Hematopoietic multipotent progenitor cell treated with erythropoietin and hydrocortisone succinate and interleukin-3 and kit ligand, for 15 days (in vitro differentiated cells): ENCODE results near the gene ADARB2.
"Not testable (repeated sequence)": the region's sequence is repeated elsewhere in the genome, so short reads cannot be mapped to it uniquely, and the experiment has no call there.

Source experiments
- DNase-seq: peaks from one replicate; pipeline ENCODE4 v3.0.0-alpha.2; 2015; ENCODE audit warnings: low spot score

Gene ADARB2

DNA sequence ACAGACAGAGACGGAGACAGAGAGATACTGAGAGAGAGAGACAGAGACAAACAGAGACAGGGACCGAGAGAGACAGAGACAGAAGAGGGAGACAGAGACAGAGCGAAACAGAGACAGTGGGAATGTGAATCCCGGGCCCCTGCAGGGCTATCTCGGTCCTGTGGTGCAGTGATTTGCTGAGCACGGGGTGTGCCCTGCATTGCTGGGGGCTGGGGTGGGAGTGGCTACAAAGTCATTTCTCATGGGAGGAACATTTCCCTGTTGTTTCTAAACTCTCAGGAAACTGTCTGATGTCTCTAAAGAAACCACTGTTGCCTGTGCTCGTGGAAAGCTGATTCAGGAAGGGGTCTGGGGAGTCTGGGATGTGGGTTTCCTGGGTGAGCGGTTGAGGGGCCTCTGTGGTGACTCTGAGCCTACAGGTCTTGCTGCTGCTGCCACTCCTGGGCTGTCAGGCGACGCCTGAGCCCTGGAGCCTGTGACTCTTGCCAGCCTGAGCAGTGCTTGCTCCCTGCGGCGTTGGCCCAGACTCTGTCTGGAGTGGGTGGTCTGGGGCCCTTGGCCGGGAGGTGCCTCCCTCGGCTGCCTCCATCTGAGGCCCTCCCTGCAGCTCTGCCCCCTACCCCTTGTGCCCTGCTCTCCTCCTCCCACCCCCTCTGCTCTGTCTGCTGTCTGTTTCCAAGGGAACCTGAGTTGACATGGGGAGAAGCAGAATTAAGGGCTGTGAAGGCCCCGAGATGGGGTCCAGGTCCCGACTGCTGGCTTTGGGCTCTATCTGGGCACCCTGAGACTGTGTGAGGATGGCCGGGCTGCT lies 389.2 kb downstream of the ADARB2 start:
- no peak for DNase-seq

DNA sequence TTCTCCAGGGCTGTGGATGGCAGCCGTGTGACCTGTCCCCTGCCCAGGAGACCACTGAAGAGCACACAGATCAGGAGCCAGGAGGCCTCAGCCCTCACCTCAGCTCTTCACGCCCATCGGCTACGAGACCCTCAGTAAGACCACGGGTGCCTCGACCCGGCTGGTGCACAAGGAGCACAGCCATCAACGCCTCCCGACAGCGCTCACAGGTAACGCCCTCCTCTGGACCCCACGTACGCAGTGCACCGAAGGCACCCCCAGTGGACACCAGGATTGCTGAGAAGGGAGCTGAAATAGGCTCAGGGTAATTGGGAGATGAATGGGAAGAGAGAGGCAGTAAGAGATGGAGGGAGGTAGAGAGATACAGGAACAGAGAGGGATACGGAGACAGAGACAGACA lies 389.8 kb downstream of the ADARB2 start:
- DNase-seq: no peak

DNA sequence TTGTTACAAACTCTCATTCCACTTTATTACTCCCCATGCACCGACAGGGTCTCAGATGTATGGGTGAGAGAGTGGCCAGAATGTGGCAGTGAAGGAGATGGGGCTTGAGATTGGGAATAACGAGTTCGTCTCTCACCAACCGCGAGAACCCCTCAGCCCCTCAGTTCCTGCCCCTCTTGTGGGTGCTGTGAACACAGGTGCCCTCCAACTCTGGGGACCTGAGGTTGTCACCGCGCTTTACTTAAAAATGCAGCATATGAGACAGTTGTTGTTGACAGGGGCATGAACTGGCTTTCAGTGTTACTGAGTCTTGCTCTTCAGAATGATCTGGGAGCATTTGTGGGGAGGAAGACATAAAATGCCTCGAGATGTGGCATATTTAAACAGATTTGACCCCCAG lies 391.1 kb downstream of the ADARB2 start:
- no peak for DNase-seq

DNA sequence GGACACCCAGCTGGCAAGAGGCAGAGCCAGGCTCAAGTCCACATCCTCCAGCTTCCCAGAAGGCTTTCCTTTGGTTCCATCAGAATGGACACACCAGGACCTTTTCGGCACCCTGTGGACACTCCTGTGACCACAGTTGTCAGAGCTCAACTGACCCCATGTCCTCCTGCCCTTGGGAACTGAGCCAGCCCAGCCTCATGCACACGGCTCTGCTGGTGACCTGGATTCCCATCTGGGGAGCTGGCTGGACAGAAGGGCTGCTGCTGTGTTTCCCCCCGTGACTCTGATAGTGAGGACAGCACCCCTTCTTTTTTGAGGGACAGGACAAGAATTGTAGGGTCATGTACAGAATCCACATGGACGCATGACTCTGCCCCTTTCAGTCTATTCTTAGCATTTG lies 392.0 kb downstream of the ADARB2 start:
- DNase-seq: no peak

DNA sequence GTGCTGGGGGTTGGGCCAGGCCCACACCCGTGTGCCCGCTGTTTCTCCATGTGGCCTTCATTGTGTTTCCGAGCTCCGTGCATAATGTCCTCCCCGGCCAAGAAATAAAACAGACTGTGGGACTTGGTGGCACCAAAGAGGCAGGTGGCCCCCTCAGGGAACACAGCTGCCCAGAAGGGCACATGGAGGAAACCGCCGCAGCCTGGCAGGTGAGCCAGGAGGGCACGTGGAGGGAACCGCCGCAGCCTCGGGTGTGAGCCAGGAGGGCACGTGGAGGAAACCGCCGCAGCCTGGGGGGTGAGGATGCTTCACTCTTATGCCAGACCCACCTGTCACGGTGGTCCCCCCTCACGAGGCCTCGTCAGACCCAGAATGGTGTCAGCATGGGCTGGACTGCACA lies 392.5 kb downstream of the ADARB2 start:
- no peak for DNase-seq

DNA sequence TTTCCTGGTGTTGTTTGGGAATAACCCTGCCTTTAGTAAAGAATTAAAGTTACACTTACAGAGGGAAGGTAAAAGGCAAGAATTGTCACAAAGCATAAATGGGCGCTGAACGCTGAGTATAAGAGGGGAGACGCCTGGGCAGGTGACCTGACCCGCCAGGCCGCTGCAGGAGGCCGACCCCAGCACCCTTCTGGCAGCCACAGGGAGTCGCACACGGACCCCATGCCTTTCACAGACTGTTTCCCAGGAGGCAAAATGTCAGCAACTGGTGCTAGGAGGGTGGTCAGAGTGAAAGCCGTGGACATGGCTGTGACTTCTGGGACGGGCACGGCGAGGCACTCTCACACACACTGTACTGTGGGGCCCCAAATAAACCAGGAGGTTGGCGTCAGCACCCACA lies 392.9 kb downstream of the ADARB2 start:
- DNase-seq: no peak

DNA sequence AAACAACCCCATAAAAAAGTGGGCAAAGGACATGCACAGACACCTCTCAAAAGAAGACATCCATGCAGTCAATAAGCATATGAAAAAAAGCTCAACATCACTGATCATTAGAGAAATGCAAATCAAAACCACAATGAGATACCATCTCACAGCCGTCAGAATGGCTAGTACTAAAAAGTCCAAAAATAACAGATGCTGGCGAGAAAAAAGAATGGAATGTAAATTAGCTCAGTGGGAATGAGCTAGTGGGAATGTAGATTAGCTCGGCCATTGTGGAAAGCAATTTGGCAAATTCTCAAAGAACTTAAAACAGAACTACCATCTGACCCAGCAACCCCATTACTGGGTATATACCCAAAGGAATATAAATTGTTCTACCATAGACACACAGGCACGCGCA lies 394.1 kb downstream of the ADARB2 start:
- no peak for DNase-seq

DNA sequence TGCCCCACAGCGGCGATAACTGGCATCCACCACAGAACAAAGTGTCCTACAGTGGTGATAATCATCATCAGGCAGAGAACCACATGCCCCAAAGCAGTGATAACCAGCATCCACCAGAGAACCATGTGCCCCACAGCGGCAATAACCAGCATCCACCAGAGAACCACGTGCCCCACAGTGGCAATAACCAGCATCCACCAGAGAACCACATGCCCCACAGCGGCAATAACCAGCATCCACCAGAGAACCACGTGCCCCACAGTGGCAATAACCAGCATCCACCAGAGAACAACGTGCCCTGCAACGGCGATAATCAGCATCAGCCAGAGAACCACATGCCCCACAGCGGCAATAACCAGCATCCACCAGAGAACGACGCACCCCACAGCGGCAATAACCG lies 396.3 kb downstream of the ADARB2 start:
- DNase-seq: not testable (repeated sequence)

DNA sequence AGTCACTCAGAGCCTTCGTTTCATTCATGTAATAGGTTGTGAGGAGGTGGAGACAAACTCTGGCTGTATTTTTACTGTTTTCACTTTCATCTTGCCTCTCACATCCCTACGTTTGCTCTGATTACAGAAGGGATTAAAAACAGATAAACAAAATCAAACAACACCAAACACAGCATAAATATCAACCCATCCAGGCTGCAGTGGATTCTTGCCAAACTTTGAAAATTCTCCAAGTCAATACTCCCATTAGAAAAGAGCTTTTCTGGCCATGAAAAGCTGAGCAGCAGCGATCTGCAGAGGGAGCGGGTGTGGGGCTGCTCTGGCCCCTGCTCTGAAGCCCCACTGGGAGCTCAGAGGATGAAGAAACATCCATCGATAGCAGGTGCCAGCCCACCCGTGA lies 397.9 kb downstream of the ADARB2 start:
- no peak for DNase-seq

DNA sequence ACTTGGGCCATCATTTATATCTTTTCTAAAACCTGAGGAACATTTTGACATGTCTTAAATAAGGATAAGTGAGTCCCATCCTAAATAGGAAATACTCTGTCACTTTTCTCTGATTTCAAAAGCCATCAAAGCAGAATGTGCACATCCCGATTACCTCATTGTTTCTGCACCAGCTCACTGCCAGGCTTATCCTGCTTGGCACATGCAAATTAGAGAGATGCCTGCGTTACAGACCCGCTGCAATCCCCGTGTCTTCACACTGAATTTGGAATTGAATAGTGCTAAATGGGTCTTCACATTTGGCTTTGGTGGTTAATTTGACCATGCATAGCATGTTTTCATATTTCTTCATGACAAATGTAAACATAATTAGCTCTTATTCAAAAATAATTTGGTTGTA lies 401.7 kb downstream of the ADARB2 start:
- DNase-seq: no peak

DNA sequence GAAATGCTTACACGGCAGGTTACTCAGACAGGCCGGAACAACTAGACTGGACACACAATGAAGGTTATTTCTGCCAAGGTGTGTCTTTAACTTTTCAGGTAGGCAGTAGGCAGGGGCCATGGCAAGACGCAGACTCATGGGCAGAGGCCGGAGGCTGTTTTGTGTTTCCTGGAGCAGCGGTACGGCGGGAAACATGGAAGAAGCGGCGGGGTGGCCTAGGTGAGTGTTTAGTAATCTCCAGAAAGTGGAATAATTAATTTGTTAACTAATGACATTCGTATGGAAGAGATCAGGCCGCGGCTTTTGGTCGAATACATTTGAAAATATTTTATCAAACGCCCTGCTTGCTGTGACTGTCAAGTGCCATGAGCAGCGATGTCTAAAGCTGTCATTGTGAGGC lies 403.3 kb downstream of the ADARB2 start:
- no peak for DNase-seq

DNA sequence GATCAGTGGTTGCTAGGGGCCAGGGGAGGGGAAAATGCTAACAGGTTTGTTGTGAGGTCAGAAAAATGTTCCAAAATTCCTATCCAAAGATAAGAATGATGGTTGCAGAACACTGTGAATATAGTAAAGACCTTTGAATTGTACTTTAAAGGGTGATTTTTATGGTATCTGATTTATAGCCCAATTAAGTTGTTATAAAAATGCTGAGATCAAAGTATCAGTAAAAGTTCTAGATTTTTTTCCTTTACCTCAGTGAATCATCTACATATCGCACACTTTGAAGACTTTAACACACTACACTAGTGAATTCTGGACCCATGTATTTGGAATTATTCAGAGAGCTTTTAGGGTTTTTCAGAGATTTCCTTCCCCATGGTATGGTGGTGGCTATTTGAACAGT lies 405.8 kb downstream of the ADARB2 start:
- DNase-seq: no peak

DNA sequence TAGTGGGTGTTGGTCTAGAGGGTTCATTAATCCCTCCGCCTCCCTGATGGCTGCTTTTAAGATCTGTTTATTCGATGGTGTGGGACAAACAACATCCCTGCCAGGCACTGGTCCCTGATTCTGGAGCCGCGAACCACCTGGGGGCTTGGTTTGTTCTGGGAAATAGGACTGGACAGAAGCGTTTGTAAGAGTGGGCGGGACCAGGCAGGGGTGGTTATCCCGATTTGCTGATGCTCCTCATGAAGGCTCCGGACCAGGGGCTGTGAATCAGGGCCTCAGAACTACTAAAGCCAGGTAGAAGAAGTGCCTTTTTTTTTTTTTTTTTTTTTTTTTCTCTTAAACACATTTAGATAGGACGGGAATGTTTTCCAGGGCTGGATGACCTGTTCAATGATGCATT lies 407.7 kb downstream of the ADARB2 start:
- no peak for DNase-seq

DNA sequence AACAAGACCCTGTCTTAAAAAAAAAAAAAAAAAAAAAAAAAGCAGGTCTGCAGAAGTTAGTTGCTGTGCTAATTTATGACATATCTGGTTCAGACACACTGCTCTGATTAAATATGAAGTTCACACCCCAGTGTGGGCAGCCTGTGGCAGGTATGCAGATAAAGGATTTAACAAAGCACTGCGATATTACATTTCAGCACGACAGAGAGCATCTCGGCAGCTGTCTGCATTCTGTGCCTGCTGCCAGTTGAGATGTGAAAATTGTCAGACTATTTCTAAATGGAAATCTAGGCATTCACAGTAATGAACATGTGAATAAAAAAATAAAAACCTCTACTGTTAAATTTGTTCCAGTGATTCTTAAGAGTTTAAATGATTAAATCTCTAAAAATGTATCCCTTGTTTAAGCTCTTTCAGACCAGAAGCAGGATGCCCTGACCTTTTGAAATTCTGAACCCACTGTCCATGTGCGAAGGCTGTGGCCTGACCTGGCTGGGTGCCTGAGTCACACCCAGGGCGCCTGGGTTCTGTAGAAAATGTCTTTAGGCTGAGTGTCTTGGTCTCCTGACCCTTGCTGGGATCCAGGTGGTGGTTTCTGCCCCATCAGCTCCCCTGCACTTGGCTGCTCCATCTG lies 408.2 kb downstream of the ADARB2 start:
- DNase-seq: no peak

DNA sequence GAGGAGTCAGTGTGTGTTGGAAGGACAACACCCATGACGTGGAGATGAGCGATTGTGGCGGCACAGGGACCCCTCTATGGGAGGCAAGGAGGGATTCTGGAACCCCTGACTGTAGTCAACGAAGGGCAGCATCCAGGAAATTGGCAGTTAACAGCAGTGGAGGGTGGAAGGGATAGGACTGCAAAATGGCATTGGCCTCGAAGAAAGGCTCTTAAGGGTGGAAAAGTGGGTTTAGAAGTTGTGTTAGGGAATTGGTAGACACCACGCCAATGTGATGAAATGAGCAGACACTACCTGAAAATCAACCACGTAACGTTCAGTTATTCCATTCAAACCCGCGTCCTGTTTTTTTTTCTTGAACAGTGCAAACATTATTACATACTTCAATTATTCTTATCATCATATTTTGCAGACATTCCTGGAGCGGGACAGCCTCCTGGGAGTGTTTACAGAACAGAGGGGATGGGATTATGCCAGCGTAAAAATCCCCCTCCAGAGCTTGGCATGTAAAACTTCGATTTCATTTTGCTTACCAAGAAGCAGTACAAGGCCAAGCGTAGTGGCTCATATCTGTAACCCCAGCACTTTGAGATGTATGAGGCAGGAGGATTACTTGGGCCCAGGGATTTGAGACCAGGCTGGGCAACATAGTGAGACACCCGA lies 409.0 kb downstream of the ADARB2 start:
- no peak for DNase-seq

DNA sequence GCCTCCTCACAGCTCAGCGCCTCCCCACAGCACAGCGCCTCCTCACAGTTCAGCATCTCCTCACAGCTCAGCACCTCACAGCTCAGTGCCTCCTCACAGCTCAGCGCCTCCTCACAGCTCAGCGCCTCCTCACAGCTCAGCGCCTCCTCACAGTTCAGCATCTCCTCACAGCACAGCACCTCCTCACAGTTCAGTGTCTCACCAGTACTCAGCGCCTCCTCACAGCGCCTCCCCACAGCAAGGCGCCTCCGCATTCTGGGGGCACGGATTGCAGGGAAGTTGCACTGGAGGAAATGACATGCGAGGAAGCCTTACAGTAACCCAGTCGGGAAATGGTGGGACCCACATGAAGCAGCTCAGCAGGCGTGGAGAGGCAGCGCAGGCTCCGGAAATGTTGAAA lies 409.6 kb downstream of the ADARB2 start:
- DNase-seq: no peak

DNA sequence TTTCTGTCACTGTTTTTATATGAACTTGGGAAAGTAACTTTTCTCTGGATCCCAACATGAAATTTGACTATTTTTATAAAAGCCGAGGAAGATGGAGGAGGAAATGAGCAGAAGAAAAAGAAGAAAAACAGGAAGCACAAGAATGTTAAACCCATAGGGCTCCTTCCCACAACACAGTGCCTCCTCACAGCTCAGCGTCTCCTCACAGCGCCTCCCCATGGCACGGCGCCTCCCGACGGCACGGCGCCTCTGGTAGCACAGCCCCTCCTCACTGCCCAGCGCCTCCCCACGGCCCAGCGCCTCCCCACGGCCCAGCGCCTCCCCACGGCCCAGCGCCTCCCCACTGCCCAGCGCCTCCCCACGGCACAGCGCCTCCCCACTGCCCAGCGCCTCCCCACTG lies 410.8 kb downstream of the ADARB2 start:
- not testable (repeated sequence) for DNase-seq

DNA sequence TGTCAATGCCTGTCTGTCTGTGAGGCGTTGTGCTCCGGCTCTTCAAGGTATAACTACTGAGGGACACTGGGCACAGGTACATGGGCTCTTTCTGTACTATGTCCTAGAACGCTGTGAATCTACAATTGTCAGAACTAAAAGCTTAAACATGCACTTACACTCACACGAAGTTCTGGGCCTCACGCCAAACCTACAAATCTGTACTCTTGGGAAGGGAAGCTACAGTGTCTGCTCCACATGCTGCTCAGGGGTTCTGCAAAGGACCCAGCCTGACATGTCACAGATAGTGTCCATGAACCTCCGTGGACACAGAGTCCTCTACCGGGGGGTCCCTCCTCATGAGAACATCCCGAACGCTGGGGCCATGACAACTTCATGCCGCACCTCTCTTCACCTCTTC lies 412.4 kb downstream of the ADARB2 start:
- DNase-seq: no peak

DNA sequence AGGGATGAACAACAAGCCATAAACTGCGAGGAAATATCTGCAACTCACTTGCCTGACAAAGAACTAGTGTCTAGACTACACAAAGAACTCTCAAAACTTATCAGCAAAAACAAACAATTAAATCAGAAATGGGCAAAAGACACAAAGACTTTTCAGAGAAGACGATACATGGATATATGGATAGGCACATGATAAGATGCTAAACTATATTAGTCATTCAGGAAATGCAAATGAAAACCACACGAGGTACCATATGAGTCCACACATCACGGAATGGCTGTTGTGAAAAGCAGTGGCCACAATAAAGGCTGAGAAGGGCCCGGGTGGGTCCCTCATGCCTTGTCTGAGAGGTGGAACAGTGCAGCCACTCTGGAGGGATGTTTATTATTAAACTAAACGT lies 413.4 kb downstream of the ADARB2 start:
- DNase-seq: no peak

DNA sequence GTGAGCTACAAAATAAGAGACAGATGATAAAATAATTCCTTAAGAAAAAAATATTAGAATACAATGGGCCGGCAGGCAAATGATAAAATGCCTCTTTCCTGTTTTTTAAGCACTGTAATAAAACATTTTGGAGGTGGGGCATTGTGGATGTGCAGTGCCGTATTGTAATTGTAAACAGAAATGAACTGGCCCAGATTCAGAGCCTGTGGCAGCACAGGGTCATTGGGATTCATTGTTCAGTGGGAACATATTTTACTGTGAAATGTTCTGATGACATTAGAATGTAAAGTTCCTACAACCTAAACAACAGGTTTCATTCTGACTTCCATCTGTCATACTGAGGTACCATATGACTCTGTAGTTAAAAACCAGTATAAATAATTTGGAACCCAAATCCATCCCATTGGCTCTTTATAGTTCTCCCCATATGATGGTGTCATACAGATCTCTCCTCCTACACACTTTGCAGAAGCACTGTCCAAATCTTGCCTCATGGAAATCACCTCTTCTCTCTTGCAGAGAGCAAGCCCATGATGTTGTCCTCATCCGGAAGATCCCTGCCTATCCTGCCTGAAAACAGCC lies 416.5 kb downstream of the ADARB2 start:
- no peak for DNase-seq

DNA sequence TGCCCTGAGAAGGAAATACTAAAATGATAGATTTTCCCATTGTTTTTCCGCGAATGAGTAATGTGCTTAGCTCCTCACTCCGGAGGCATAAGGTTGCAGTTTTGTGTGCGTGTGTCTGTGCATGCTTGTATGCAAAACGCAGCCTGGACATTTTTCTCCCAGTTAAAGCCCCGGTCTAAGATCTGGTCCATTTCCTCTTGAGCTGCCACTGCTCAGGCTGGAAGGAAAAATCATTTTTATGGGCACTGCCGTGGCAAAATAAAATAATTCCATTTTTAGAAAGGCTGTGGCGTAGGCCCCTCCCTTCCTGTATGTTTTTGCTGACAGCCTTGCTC lies 420.5 kb downstream of the ADARB2 start:
- no peak for DNase-seq

DNA sequence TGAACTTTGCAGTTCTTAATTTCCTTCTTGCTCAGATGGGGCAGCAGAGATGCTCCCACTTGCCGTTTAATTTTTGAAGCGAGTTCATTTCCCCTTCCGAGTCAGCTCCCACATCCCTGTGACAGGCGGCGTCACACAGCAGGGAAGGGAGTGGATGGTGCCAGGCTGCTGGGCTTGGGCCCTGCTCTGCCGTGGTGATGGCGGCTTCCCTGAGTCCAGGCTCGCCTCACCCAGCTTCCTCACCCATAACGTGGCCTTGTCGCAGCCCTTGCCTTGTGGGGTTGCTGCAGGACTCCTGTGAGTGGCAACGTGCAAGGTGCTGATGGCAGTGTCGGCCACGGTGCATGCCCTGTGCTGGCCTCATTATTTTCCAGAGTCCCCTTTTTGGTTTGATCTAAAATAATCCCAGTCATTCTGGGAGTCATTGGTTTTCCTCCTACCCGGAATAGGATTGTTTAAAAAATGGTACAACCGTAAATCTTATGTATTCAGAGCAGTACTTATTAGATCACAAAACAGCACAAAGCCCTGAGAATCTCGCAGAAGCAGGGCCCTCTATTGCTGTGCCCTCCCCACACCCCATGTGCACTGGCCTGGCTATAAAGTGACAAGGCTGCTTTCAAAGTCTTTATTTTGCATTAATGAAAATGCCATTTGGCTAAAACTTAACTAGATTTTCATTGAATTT lies 421.1 kb downstream of the ADARB2 start:
- DNase-seq: no peak

DNA sequence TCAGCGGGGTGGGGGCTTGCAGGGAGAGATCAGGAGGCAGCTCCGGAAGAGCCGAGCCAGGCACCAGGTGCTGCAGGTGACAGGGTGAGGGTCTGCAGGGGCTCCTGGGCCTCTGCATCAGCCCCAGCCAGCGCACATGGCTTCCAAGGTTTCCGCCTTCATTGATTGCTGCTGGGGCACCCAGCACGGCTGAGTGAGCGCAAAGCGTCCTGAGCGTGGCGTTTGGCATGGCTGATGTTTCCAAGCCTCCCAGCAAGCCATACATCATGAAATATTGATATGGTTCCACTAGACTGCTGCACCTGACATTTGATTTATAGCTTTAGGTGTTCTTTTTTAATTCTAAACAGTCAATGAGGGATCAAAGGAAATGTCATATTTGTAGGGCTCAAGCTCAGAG lies 422.1 kb downstream of the ADARB2 start:
- DNase-seq: no peak
